ENCODE data around the gene EFTUD2. TPM values are rescaled to one million over a fixed set of nuclear protein-coding genes. Genes with fewer than 3 reads are reported as not detected.

Gene EFTUD2
- polyA plus RNA-seq, 3 donors = 82.9 to 144 (median 104) TPM

DNA sequence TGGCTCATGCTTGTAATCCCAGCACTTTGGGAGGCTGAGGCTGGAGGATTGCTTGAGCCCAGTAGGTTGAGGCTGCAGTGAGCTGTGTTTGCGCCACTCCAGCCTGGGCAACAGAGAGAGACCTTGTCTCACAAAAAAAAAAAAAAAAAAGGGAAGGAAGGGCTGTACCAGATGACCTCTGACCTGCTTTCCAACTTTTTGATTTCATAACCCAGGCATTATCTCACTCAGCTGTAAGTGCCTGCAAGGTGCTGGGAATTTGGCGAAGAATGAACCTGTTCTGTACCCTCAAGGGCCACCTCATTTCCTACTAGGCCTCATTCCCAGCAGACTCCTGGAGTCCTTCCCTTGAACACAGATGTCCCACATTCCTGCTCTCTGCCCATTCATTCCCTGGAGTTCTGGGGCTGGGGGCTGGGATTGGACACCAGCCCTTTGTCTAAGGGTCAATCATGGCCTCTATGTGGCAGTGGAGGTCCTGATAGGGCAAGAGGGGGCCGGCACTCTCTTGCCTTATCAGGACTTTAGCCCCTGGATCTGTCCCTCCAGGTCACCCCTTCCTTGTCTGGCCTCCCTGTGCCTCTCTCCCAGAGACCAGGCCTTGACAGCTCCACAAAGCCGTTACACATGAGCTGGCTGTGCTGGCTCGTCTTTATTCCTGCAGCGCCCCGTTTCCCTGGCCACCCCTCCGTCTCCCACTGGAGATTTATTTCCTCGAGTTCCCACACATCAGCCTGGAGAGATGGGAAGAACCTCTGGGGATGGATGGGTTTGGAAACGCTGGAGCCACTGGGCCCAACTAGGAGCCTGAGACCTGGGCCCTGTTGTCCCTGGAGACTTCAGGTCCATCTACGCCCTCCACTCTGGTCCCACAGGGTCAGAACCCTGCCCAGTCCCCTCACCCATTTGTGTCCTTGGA lies 16.9 kb upstream of the EFTUD2 start:
- Mint-ChIP-seq H3K27ac (peak overlapping the region in 4 of 7 donors; percentile 46 to 66 (median 60)), H3K27me3 (ENCODE audit: low read depth in 3 of 3) (peaks cover 32 to 42% (median 36%) of the 10 kb centered on the region in 3 donors), H3K4me1 (peaks cover 24% of the 10 kb centered on the region), H3K36me3 (peaks cover 0 to 5% of the 10 kb centered on the region in 2 donors), H3K4me3 (peak overlapping the region in 1 of 2 donors; percentile 21), H3K9me3 (peaks cover 0 to 3% (median 0%) of the 10 kb centered on the region in 7 donors)
- H3K9ac ChIP-seq (ENCODE audit: insufficient read depth, low read length, poor library complexity, severe bottlenecking) = peak overlapping the region; percentile 6
- no peaks in the 10 kb centered on the region for H3K9me3 ChIP-seq (replicated peaks in 1 of 2; ENCODE audit: control insufficient read depth in 1 of 2, insufficient read depth in 1 of 2, low read length in 2 of 2)
- H3K4me3 ChIP-seq (replicated peaks in 1 of 3; ENCODE audit: low read depth in 2 of 3, low read length in 3 of 3) = peak overlapping the region in 1 of 3 experiments; percentile 8
- H4K20me1 ChIP-seq (ENCODE audit: insufficient read depth, low read length) = no peaks in the 10 kb centered on the region
- intact Hi-C loops (cut with micrococcal nuclease) = no loop called here
- peak overlapping the region; percentile 34 for H3K4me2 ChIP-seq (replicated peaks; ENCODE audit: extremely low read depth, low read length, poor library complexity, severe bottlenecking)
- H3K36me3 ChIP-seq (replicated peaks in 1 of 2; ENCODE audit: control insufficient read depth in 1 of 2, insufficient read depth in 2 of 2, low read length in 2 of 2) = no peaks in the 10 kb centered on the region
- peaks cover 22 to 28% of the 10 kb centered on the region in 2 donors for H3K4me1 ChIP-seq (ENCODE audit: control insufficient read depth in 1 of 2, insufficient read depth in 2 of 2, low read length in 2 of 2)
- 85% methylated on average over 4 of the region's 11 CpGs for WGBS (ENCODE audit: insufficient coverage)
- peak overlapping the region in 1 of 2 donors; percentile 5 for H3K27ac ChIP-seq (ENCODE audit: low read depth in 1 of 2, low read length in 2 of 2)
- no peak overlapping the region for H2AFZ ChIP-seq (ENCODE audit: insufficient read depth, low read depth, low read length, poor library complexity, severe bottlenecking)
- H3K27me3 ChIP-seq (ENCODE audit: control insufficient read depth in 2 of 2, insufficient read depth in 2 of 2, low read length in 2 of 2) = peaks cover 12 to 36% of the 10 kb centered on the region in 2 donors
- DNase-seq = peak; percentile 37 to 66 (median 66)
- TF ChIP-seq, protein P1, sequence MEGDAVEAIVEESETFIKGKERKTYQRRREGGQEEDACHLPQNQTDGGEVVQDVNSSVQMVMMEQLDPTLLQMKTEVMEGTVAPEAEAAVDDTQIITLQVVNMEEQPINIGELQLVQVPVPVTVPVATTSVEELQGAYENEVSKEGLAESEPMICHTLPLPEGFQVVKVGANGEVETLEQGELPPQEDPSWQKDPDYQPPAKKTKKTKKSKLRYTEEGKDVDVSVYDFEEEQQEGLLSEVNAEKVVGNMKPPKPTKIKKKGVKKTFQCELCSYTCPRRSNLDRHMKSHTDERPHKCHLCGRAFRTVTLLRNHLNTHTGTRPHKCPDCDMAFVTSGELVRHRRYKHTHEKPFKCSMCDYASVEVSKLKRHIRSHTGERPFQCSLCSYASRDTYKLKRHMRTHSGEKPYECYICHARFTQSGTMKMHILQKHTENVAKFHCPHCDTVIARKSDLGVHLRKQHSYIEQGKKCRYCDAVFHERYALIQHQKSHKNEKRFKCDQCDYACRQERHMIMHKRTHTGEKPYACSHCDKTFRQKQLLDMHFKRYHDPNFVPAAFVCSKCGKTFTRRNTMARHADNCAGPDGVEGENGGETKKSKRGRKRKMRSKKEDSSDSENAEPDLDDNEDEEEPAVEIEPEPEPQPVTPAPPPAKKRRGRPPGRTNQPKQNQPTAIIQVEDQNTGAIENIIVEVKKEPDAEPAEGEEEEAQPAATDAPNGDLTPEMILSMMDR (IDR thresholded peaks at IDR 0.05) = no peak
- H3K79me2 ChIP-seq (ENCODE audit: insufficient read depth, low read length) = no peaks in the 10 kb centered on the region

DNA sequence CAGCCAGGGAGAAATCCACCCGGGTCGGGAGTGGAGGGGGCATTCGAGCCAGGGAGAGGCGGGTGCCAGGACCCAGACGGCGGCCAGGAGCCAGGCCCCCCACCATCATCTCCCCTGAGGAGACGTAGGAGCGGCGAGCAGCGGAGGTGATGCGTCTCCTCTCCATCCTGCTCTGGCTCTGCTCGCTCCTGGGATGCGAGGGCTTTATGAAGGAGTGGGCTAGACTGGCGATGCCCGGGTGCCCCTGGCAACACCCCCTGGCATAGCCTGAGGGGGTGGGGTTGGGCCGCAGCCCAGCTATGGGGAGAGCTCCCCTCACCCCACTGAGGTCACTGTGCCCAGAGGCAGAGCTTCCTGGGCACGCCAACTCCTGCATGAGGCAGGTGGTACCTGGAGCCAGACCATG lies 16.1 kb upstream of the EFTUD2 start, which contains the start of gene GFAP:
Gene GFAP, minus strand, starts transcription at position 180 of the 406 bp plus-strand sequence. Its CDS starts 14 bp downstream, at position 166.
- WGBS (ENCODE audit: insufficient coverage) = 82% methylated on average over 5 of the region's 17 CpGs
- no peaks in the 10 kb centered on the region for H3K79me2 ChIP-seq (ENCODE audit: insufficient read depth, low read length)
- H3K36me3 ChIP-seq (replicated peaks in 1 of 2; ENCODE audit: control insufficient read depth in 1 of 2, insufficient read depth in 2 of 2, low read length in 2 of 2) = no peaks in the 10 kb centered on the region
- peaks cover 0 to 11% of the 10 kb centered on the region in 2 donors for H3K36me3 Mint-ChIP-seq
- DNase-seq = no peak
- peaks cover 29% of the 10 kb centered on the region for H3K4me1 Mint-ChIP-seq
- no peaks in the 10 kb centered on the region for H3K9me3 ChIP-seq (replicated peaks in 1 of 2; ENCODE audit: control insufficient read depth in 1 of 2, insufficient read depth in 1 of 2, low read length in 2 of 2)
- peak within 1 kb of the TSS in 4 of 7 donors; percentile 46 to 66 (median 60) for H3K27ac Mint-ChIP-seq
- H3K4me2 ChIP-seq (replicated peaks; ENCODE audit: extremely low read depth, low read length, poor library complexity, severe bottlenecking) = peak within 1 kb of the TSS; percentile 34
- peaks cover 0 to under 1% (median 0%) of the 10 kb centered on the region in 7 donors for H3K9me3 Mint-ChIP-seq
- H3K27ac ChIP-seq (ENCODE audit: low read depth in 1 of 2, low read length in 2 of 2) = peak within 1 kb of the TSS in 1 of 2 donors; percentile 5
- peaks cover 23 to 30% of the 10 kb centered on the region in 2 donors for H3K4me1 ChIP-seq (ENCODE audit: control insufficient read depth in 1 of 2, insufficient read depth in 2 of 2, low read length in 2 of 2)
- no peaks in the 10 kb centered on the region for H4K20me1 ChIP-seq (ENCODE audit: insufficient read depth, low read length)
- intact Hi-C loops (cut with micrococcal nuclease) = no loop called here
- H3K27me3 Mint-ChIP-seq (ENCODE audit: low read depth in 3 of 3) = peaks cover 31 to 43% (median 36%) of the 10 kb centered on the region in 3 donors
- H3K9ac ChIP-seq (ENCODE audit: insufficient read depth, low read length, poor library complexity, severe bottlenecking) = peak within 1 kb of the TSS; percentile 6
- no peak within 1 kb of the TSS for H2AFZ ChIP-seq (ENCODE audit: insufficient read depth, low read depth, low read length, poor library complexity, severe bottlenecking)
- peak within 1 kb of the TSS in 1 of 2 donors; percentile 21 for H3K4me3 Mint-ChIP-seq
- TF ChIP-seq, protein P1 (IDR thresholded peaks at IDR 0.05) = no peak
- peak within 1 kb of the TSS in 1 of 3 experiments; percentile 8 for H3K4me3 ChIP-seq (replicated peaks in 1 of 3; ENCODE audit: low read depth in 2 of 3, low read length in 3 of 3)
- peaks cover 6 to 30% of the 10 kb centered on the region in 2 donors for H3K27me3 ChIP-seq (ENCODE audit: control insufficient read depth in 2 of 2, insufficient read depth in 2 of 2, low read length in 2 of 2)

Measured in CD14-positive monocyte (primary cell).